Measurements from ENCODE around the gene SDHA. TPM values are rescaled to one million over a fixed set of nuclear protein-coding genes. Genes with fewer than 3 reads are reported as not detected.
"Not testable (repeated sequence)": the region's sequence is repeated elsewhere in the genome, so short reads cannot be mapped to it uniquely, and the experiment has no call there.

The SDHA gene
- total and polyA plus RNA-seq, 2 donors (not counting 1 experiment from before 2014, with no cell fraction given): 77.2 to 137 TPM

GRCh38 chr5:256347-256746, 38.2 kb downstream of the SDHA start:
- H3K27me3 ChIP-seq (replicated peaks in 1 of 4; ENCODE audit: control extremely low read depth in 1 of 4, control insufficient read depth in 3 of 4, insufficient read depth in 4 of 4, low read length in 3 of 4); DNase-seq; POLR2A ChIA-PET; H4K20me1 ChIP-seq (ENCODE audit: control insufficient read depth, insufficient read depth, low read length, poor library complexity, severe bottlenecking); ATAC-seq (ENCODE audit: low read depth); H3K4me3 ChIP-seq (ENCODE audit: control extremely low read depth in 1 of 5, extremely low read depth in 1 of 5, insufficient read depth in 1 of 5, low read depth in 2 of 5, low read length in 4 of 5); H3K9me3 Mint-ChIP-seq (ENCODE audit: insufficient read depth); intact Hi-C loops (cut with micrococcal nuclease); H3K9ac ChIP-seq (ENCODE audit: low read length); H3K27ac Mint-ChIP-seq; CTCF ChIA-PET; H3K4me3 Mint-ChIP-seq; H2AFZ ChIP-seq (ENCODE audit: insufficient read depth, low read depth, low read length, poor library complexity, severe bottlenecking); H3K9me3 ChIP-seq (ENCODE audit: control extremely low read depth in 1 of 3, control insufficient read depth in 2 of 3, insufficient read depth in 1 of 3, low read length in 2 of 3); H3K27me3 Mint-ChIP-seq; H3K4me2 ChIP-seq (replicated peaks; ENCODE audit: low read depth, low read length, poor library complexity, severe bottlenecking); H3K79me2 ChIP-seq (ENCODE audit: control insufficient read depth, insufficient read depth, low read length); H3K27ac ChIP-seq (ENCODE audit: low read length in 2 of 2); H3K4me1 Mint-ChIP-seq; H3K4me1 ChIP-seq (ENCODE audit: control insufficient read depth in 2 of 2, insufficient read depth in 2 of 2, low read length in 2 of 2): not testable (repeated sequence)
- H3K36me3 ChIP-seq (replicated peaks in 1 of 2; ENCODE audit: control extremely low read depth in 1 of 2, control insufficient read depth in 1 of 2, extremely low read depth in 1 of 2, insufficient read depth in 2 of 2, low read length in 1 of 2): peaks cover 0 to 40% of the 10 kb centered on the region in 2 experiments
- 100% methylated on average over 3 of the region's 8 CpGs for WGBS (ENCODE audit: insufficient coverage)

GRCh38 chr5:257148-257547, 39.0 kb downstream of the SDHA start:
- DNase-seq (no peak), ATAC-seq (ENCODE audit: low read depth) (no peak)
- H3K4me1 Mint-ChIP-seq: peaks cover 7% of the 10 kb centered on the region
- H3K9me3 Mint-ChIP-seq (ENCODE audit: insufficient read depth): no peaks in the 10 kb centered on the region
- no peak for TF ChIP-seq CTCF (IDR thresholded peaks at IDR 0.05)
- TF ChIP-seq EZH2 (IDR thresholded peaks at IDR 0.05; ENCODE audit: borderline replicate concordance, insufficient read depth, low read depth, low read length, poor library complexity, severe bottlenecking): no peak
- H3K27me3 Mint-ChIP-seq: no peaks in the 10 kb centered on the region
- ChIA-PET CTCF (no interaction called here), POLR2A (no interaction called here)
- no peaks in the 10 kb centered on the region for H3K79me2 ChIP-seq (ENCODE audit: control insufficient read depth, insufficient read depth, low read length)
- no peak overlapping the region for H3K9ac ChIP-seq (ENCODE audit: low read length)
- H3K4me2 ChIP-seq (replicated peaks; ENCODE audit: low read depth, low read length, poor library complexity, severe bottlenecking): no peak overlapping the region
- no peak overlapping the region for H3K4me3 ChIP-seq (ENCODE audit: control extremely low read depth in 1 of 5, extremely low read depth in 1 of 5, insufficient read depth in 1 of 5, low read depth in 2 of 5, low read length in 4 of 5)
- H3K4me3 Mint-ChIP-seq: no peak overlapping the region
- peaks cover 0 to 11% (median 0%) of the 10 kb centered on the region in 3 donors for H3K9me3 ChIP-seq (ENCODE audit: control extremely low read depth in 1 of 3, control insufficient read depth in 2 of 3, insufficient read depth in 1 of 3, low read length in 2 of 3)
- WGBS (ENCODE audit: insufficient coverage): 98% methylated on average over 11 of the region's 13 CpGs
- no peak overlapping the region for H3K27ac ChIP-seq (ENCODE audit: low read length in 2 of 2)
- H3K27ac Mint-ChIP-seq: no peak overlapping the region
- H3K36me3 ChIP-seq (replicated peaks in 1 of 2; ENCODE audit: control extremely low read depth in 1 of 2, control insufficient read depth in 1 of 2, extremely low read depth in 1 of 2, insufficient read depth in 2 of 2, low read length in 1 of 2): peaks cover 0 to 37% of the 10 kb centered on the region in 2 experiments
- H3K4me1 ChIP-seq (ENCODE audit: control insufficient read depth in 2 of 2, insufficient read depth in 2 of 2, low read length in 2 of 2): peaks cover 0 to 2% of the 10 kb centered on the region in 2 donors
- H3K27me3 ChIP-seq (replicated peaks in 1 of 4; ENCODE audit: control extremely low read depth in 1 of 4, control insufficient read depth in 3 of 4, insufficient read depth in 4 of 4, low read length in 3 of 4): no peaks in the 10 kb centered on the region
- H2AFZ ChIP-seq (ENCODE audit: insufficient read depth, low read depth, low read length, poor library complexity, severe bottlenecking): no peak overlapping the region
- no peaks in the 10 kb centered on the region for H4K20me1 ChIP-seq (ENCODE audit: control insufficient read depth, insufficient read depth, low read length, poor library complexity, severe bottlenecking)
- intact Hi-C loops (cut with micrococcal nuclease): no loop called here

GRCh38 chr5:263275-263974, 45.3 kb downstream of the SDHA start:
- H3K9me3 Mint-ChIP-seq (ENCODE audit: insufficient read depth); H3K79me2 ChIP-seq (ENCODE audit: control insufficient read depth, insufficient read depth, low read length); H3K9ac ChIP-seq (ENCODE audit: low read length); H2AFZ ChIP-seq (ENCODE audit: insufficient read depth, low read depth, low read length, poor library complexity, severe bottlenecking); CTCF ChIA-PET; H3K9me3 ChIP-seq (ENCODE audit: control extremely low read depth in 1 of 3, control insufficient read depth in 2 of 3, insufficient read depth in 1 of 3, low read length in 2 of 3); H3K27ac Mint-ChIP-seq; H3K27me3 ChIP-seq (replicated peaks in 1 of 4; ENCODE audit: control extremely low read depth in 1 of 4, control insufficient read depth in 3 of 4, insufficient read depth in 4 of 4, low read length in 3 of 4); H3K27me3 Mint-ChIP-seq; H3K4me3 ChIP-seq (ENCODE audit: control extremely low read depth in 1 of 5, extremely low read depth in 1 of 5, insufficient read depth in 1 of 5, low read depth in 2 of 5, low read length in 4 of 5); ATAC-seq (ENCODE audit: low read depth); H3K4me1 Mint-ChIP-seq; intact Hi-C loops (cut with micrococcal nuclease); H4K20me1 ChIP-seq (ENCODE audit: control insufficient read depth, insufficient read depth, low read length, poor library complexity, severe bottlenecking); POLR2A ChIA-PET; H3K27ac ChIP-seq (ENCODE audit: low read length in 2 of 2); H3K4me3 Mint-ChIP-seq; H3K4me2 ChIP-seq (replicated peaks; ENCODE audit: low read depth, low read length, poor library complexity, severe bottlenecking); DNase-seq; H3K4me1 ChIP-seq (ENCODE audit: control insufficient read depth in 2 of 2, insufficient read depth in 2 of 2, low read length in 2 of 2): not testable (repeated sequence)
- WGBS (ENCODE audit: insufficient coverage): 90% methylated on average over 1 of the region's 9 CpGs
- peaks cover 0 to 16% of the 10 kb centered on the region in 2 experiments for H3K36me3 ChIP-seq (replicated peaks in 1 of 2; ENCODE audit: control extremely low read depth in 1 of 2, control insufficient read depth in 1 of 2, extremely low read depth in 1 of 2, insufficient read depth in 2 of 2, low read length in 1 of 2)

Measured in B cell (primary cell).